ENCODE measurements around the gene CCDC85B. TPM values are rescaled to one million over a fixed set of nuclear protein-coding genes. Genes with fewer than 3 reads are reported as not detected.

CCDC85B gene
- total and polyA plus RNA-seq, 2 of the 13 experiments (the other 11 are each of a cell fraction or from before 2014, with no cell fraction given), result 8.2 to 19.5 TPM

DNA sequence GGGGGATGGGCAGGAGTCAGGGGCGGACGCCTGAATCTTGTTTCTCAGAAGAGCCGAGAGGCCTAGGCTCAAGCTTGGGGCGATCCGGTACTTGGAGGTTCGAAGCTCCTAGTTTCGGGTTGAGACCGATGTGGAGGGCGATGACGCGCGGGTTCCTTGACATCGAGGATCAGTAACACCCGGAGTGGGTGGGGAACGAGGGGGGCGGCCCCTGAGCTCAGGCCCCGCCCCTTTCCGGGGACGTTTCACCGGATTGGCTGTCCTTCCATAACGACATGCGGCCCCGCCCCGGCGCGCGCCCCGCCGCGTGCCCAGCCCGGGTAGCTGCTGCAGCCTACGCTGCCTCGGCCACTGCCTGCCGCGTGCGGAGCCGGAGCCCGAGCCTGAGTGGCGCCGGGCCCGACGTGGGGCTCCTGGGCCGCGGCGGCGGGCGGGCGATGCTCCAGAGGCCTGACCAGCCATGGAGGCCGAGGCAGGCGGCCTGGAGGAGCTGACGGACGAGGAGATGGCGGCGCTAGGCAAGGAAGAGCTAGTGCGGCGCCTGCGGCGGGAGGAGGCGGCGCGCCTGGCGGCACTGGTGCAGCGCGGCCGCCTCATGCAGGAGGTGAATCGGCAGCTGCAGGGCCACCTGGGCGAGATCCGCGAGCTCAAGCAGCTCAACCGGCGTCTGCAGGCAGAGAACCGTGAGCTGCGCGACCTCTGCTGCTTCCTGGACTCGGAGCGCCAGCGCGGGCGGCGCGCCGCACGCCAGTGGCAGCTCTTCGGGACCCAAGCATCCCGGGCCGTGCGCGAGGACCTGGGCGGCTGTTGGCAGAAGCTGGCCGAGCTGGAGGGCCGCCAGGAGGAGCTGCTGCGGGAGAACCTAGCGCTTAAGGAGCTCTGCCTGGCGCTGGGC is at the start of gene CCDC85B (continued):
- no peak for TF ChIP-seq NR3C1 (CRISPR knock-in tag; IDR thresholded peaks at IDR 0.05)
- TF ChIP-seq ZFP82 (CRISPR knock-in tag; IDR thresholded peaks at IDR 0.05; ENCODE audit: borderline replicate concordance), result 0 out of 2 replicates have a peak, but pooled peaks have one; percentile 58
- peak; percentile 21; the same call in 1 of the 2 replicates for TF ChIP-seq KDM5A (IDR thresholded peaks at IDR 0.05; ENCODE audit: borderline replicate concordance, low read length)
- TF ChIP-seq ZNF776 (CRISPR knock-in tag; IDR thresholded peaks at IDR 0.05), result peak; percentile 92; the same call in 1 of the 2 replicates
- TF ChIP-seq NONO (IDR thresholded peaks at IDR 0.05), result no peak
- peak; percentile 87 for TF ChIP-seq NONO (CRISPR knock-in tag; conservative IDR thresholded peaks at IDR 0.05)
- peak; percentile 94; the same call in 1 of the 2 replicates for TF ChIP-seq CCDC6 (CRISPR knock-in tag; IDR thresholded peaks at IDR 0.05)
- no peak for TF ChIP-seq ZFP41 (CRISPR knock-in tag; IDR thresholded peaks at IDR 0.05; ENCODE audit: borderline replicate concordance)
- peak; percentile 69 for TF ChIP-seq NFYB (CRISPR knock-in tag; IDR thresholded peaks at IDR 0.05)
- TF ChIP-seq, protein P1, sequence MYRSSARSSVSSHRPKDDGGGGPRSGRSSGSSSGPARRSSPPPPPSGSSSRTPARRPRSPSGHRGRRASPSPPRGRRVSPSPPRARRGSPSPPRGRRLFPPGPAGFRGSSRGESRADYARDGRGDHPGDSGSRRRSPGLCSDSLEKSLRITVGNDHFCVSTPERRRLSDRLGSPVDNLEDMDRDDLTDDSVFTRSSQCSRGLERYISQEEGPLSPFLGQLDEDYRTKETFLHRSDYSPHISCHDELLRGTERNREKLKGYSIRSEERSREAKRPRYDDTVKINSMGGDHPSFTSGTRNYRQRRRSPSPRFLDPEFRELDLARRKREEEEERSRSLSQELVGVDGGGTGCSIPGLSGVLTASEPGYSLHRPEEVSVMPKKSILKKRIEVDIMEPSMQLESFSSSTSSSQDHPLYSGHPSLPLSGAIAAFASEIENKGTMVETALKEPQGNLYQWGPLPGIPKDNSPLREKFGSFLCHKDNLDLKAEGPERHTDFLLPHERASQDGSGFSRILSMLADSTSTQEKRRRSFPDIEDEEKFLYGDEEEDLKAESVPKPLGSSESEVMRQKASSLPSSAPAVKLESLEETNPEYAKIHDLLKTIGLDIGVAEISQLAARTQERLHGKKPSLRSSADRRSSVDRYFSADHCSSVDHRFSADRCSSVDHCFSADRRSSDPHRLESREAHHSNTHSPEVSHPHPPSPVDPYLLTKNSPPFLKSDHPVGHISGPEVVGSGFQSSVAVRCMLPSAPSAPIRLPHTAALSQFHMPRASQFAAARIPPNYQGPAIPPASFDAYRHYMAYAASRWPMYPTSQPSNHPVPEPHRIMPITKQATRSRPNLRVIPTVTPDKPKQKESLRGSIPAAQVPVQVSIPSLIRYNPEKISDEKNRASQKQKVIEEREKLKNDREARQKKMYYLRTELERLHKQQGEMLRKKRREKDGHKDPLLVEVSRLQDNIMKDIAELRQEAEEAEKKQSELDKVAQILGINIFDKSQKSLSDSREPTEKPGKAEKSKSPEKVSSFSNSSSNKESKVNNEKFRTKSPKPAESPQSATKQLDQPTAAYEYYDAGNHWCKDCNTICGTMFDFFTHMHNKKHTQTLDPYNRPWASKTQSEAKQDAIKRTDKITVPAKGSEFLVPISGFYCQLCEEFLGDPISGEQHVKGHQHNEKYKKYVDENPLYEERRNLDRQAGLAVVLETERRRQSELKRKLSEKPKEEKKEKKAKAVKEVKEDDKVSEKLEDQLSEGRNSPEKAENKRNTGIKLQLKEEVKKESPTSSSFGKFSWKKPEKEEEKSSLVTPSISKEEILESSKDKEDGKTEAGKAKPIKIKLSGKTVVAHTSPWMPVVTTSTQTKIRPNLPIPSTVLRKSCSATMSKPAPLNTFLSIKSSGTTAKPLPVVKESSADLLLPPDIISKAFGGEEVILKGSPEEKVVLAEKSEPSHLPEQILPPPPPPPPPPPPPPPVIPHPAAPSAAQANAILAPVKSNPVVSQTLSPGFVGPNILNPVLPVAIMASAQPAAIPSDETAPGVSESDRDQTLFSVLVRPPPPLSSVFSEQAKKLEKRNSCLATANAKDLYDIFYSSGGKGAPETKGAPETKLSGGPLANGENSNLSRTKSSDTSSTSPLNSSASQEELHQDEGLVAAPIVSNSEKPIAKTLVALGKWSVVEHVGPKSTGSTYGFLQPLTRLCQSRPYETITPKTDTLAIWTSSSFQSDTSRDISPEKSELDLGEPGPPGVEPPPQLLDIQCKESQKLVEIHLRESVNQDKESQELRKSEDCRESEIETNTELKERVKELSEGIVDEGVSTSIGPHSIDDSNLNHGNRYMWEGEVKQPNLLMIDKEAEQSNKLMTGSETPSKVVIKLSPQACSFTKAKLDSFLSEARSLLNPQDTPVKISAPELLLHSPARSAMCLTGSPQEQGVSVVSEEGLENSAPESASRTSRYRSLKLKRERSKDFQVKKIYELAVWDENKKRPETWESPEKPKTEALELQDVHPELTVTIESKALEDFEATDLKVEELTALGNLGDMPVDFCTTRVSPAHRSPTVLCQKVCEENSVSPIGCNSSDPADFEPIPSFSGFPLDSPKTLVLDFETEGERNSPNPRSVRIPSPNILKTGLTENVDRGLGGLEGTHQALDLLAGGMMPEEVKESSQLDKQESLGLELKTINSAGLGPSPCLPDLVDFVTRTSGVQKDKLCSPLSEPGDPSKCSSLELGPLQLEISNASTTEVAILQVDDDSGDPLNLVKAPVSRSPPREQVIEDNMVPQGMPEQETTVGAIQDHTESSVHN (CRISPR knock-in tag; IDR thresholded peaks at IDR 0.05), result no peak
- TF ChIP-seq ISL2 (CRISPR knock-in tag; IDR thresholded peaks at IDR 0.05), result no peak
- TF ChIP-seq SPEN (CRISPR knock-in tag; IDR thresholded peaks at IDR 0.05; ENCODE audit: low read depth), result peak; percentile 69
- TF ChIP-seq, protein P2, sequence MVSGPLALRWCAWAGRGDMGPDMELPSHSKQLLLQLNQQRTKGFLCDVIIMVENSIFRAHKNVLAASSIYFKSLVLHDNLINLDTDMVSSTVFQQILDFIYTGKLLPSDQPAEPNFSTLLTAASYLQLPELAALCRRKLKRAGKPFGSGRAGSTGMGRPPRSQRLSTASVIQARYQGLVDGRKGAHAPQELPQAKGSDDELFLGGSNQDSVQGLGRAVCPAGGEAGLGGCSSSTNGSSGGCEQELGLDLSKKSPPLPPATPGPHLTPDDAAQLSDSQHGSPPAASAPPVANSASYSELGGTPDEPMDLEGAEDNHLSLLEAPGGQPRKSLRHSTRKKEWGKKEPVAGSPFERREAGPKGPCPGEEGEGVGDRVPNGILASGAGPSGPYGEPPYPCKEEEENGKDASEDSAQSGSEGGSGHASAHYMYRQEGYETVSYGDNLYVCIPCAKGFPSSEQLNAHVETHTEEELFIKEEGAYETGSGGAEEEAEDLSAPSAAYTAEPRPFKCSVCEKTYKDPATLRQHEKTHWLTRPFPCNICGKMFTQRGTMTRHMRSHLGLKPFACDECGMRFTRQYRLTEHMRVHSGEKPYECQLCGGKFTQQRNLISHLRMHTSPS (CRISPR knock-in tag; IDR thresholded peaks at IDR 0.05; ENCODE audit: low read depth), result peak; percentile 42; the same call in 1 of the 2 replicates
- TF ChIP-seq POLR2AphosphoS5 (IDR thresholded peaks at IDR 0.05; ENCODE audit: low read depth, low read length), result peak; percentile 89
- TF ChIP-seq, protein P3, sequence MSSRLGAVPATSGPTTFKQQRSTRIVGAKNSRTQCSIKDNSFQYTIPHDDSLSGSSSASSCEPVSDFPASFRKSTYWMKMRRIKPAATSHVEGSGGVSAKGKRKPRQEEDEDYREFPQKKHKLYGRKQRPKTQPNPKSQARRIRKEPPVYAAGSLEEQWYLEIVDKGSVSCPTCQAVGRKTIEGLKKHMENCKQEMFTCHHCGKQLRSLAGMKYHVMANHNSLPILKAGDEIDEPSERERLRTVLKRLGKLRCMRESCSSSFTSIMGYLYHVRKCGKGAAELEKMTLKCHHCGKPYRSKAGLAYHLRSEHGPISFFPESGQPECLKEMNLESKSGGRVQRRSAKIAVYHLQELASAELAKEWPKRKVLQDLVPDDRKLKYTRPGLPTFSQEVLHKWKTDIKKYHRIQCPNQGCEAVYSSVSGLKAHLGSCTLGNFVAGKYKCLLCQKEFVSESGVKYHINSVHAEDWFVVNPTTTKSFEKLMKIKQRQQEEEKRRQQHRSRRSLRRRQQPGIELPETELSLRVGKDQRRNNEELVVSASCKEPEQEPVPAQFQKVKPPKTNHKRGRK (CRISPR knock-in tag; IDR thresholded peaks at IDR 0.05), result no peak

Data from HepG2 (cell line).